ENCODE measurements around the gene ZBTB37. TPM values are rescaled to one million over a fixed set of nuclear protein-coding genes. Genes with fewer than 3 reads are reported as not detected.

ZBTB37 gene
- total and polyA plus RNA-seq, 4 donors: 0.67 to 6.1 (median 3.3) TPM

DNA sequence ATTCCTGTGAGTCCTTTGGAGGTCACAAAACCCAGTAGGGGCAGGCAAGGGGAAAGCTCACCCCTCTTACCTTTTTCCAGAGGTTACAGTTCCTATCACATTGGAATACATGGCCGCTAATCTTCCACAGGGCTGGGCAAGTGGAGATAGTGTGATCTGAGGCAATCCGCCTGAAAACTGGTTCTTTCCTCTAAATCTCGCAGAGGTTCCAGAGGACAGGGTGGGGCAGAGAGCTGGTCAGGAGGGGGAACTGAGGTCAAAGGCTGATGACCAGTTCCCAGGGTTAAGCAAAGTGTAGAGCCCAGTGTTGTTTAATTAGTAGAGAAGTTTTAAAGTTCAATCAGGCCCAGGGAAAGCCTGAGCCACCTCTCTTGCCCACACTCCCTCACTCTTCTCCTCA lies 49.0 kb downstream of the ZBTB37 start, which contains the start of gene SERPINC1 (continued):
- TF ChIP-seq, protein P1, sequence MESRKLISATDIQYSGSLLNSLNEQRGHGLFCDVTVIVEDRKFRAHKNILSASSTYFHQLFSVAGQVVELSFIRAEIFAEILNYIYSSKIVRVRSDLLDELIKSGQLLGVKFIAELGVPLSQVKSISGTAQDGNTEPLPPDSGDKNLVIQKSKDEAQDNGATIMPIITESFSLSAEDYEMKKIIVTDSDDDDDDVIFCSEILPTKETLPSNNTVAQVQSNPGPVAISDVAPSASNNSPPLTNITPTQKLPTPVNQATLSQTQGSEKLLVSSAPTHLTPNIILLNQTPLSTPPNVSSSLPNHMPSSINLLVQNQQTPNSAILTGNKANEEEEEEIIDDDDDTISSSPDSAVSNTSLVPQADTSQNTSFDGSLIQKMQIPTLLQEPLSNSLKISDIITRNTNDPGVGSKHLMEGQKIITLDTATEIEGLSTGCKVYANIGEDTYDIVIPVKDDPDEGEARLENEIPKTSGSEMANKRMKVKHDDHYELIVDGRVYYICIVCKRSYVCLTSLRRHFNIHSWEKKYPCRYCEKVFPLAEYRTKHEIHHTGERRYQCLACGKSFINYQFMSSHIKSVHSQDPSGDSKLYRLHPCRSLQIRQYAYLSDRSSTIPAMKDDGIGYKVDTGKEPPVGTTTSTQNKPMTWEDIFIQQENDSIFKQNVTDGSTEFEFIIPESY (IDR thresholded peaks at IDR 0.05): peak; percentile 97

DNA sequence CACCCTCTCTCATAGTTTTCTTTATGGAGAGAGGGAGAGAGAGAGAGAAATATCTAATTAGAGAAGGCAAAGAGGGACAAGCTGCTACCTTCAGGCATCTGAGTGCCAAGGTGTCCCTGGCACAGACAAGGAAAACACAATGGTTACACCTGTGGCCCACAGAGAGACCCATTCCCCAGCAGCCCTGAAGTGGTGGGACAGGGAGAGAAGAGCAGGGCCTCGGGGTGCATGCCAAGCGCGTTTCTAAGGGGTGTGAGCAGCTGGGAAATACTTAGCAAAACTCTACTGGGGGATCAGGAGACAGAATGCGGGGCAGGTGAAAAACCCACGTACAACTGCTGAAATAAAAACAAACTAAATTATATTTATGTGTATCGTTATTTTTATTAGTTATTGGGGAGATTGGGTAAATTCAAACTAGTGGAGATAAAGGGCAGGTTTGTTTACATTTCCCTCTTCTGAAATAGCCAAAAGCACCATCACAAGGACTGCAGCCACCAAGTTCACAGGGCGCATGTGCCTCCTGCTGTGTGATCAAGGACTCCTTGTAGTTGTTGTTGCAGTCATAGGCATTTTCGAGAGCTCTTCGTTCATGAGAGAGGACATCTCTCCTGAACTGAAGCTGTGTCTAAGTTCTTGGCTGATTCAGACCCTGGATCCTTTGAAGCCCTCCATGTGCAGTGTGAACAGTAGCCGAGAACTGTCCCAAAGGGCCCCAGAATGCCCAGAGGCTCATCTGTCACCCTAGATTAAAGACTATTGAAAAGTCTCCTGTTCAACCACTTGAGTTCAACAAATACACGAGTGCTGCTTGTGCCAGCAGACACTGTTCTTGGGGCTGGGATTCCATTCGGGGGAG lies 49.7 kb downstream of the ZBTB37 start:
- peak overlapping the region in 1 of 2 donors; percentile 36 for H3K9ac ChIP-seq (ENCODE audit: low read depth in 1 of 2, low read length in 2 of 2)
- TF ChIP-seq HNF4A (conservative IDR thresholded peaks at IDR 0.05): peak; percentile 46 to 65
- peak in 1 of 2 donors; percentile 11 for TF ChIP-seq RAD21 (IDR thresholded peaks at IDR 0.05)
- TF ChIP-seq TAF1 (conservative IDR thresholded peaks at IDR 0.05): no peak
- TF ChIP-seq, protein P1 (IDR thresholded peaks at IDR 0.05): no peak
- TF ChIP-seq NR2F2 (IDR thresholded peaks at IDR 0.05): no peak
- TF ChIP-seq FOXA2 (IDR thresholded peaks at IDR 0.05): peak; percentile 40
- TF ChIP-seq, protein P2, sequence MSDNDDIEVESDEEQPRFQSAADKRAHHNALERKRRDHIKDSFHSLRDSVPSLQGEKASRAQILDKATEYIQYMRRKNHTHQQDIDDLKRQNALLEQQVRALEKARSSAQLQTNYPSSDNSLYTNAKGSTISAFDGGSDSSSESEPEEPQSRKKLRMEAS (IDR thresholded peaks at IDR 0.05): peak; percentile 54
- peak; percentile 31 for TF ChIP-seq SP1 (IDR thresholded peaks at IDR 0.05)
- TF ChIP-seq RXRA (IDR thresholded peaks at IDR 0.05): peak; percentile 40 to 69
- no peak for TF ChIP-seq JUND (IDR thresholded peaks at IDR 0.05)
- TF ChIP-seq YY1 (IDR thresholded peaks at IDR 0.05): no peak
- H3K36me3 ChIP-seq (ENCODE audit: control insufficient read depth in 4 of 4, insufficient read depth in 3 of 4, low read depth in 1 of 4, low read length in 3 of 4): peaks cover 0 to 8% (median 5%) of the 10 kb centered on the region in 4 donors
- H3K4me3 ChIP-seq (ENCODE audit: low read depth in 1 of 3, low read length in 3 of 3): peak overlapping the region in 2 of 3 donors; percentile 26 to 30
- H3K27ac ChIP-seq (ENCODE audit: low read depth in 1 of 2, low read length in 2 of 2): peak overlapping the region; percentile 67 to 82
- H3K4me1 ChIP-seq (ENCODE audit: control insufficient read depth in 4 of 4, insufficient read depth in 4 of 4, low read length in 3 of 4): peaks cover 4 to 40% (median 27%) of the 10 kb centered on the region in 4 donors
- WGBS: 44% methylated on average over 12 of the region's 12 CpGs
- H3K9me3 ChIP-seq (ENCODE audit: control insufficient read depth in 4 of 4, low read length in 3 of 4): no peaks in the 10 kb centered on the region
- DNase-seq (ENCODE audit: low spot score): no peak
- H3K27me3 ChIP-seq (ENCODE audit: control insufficient read depth in 4 of 4, insufficient read depth in 4 of 4, low read length in 3 of 4): no peaks in the 10 kb centered on the region

DNA sequence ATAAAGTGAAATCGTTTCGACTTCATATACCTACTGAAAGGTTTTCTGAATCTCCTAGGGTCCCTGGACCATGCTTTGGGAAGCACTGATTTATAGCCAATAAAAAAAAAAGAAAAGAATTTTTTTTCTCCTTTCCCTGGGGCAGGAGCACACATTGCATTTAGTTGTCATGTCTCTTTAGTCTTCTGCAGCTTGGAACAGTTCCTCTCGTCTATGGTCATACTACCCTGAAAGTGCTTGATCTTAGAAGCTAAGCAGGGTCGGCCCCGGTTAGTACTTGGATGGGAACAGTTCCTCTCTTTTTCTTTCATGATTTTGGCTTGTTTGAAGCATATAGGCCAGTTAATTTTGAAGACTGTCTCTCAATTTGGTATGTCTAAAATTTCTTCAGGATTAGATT lies 52.7 kb downstream of the ZBTB37 start:
- DNase-seq (ENCODE audit: low spot score): no peak
- WGBS: 92% methylated on average over 5 of the region's 5 CpGs
- H3K36me3 ChIP-seq (ENCODE audit: control insufficient read depth in 4 of 4, insufficient read depth in 3 of 4, low read depth in 1 of 4, low read length in 3 of 4): no peaks in the 10 kb centered on the region
- no peaks in the 10 kb centered on the region for H3K9me3 ChIP-seq (ENCODE audit: control insufficient read depth in 4 of 4, low read length in 3 of 4)
- H3K27ac ChIP-seq (ENCODE audit: low read depth in 1 of 2, low read length in 2 of 2): no peak overlapping the region
- H3K4me1 ChIP-seq (ENCODE audit: control insufficient read depth in 4 of 4, insufficient read depth in 4 of 4, low read length in 3 of 4): peaks cover 4 to 36% (median 26%) of the 10 kb centered on the region in 4 donors
- no peak overlapping the region for H3K9ac ChIP-seq (ENCODE audit: low read depth in 1 of 2, low read length in 2 of 2)
- H3K27me3 ChIP-seq (ENCODE audit: control insufficient read depth in 4 of 4, insufficient read depth in 4 of 4, low read length in 3 of 4): no peaks in the 10 kb centered on the region
- H3K4me3 ChIP-seq (ENCODE audit: low read depth in 1 of 3, low read length in 3 of 3): no peak overlapping the region
- TF ChIP-seq, protein P1 (IDR thresholded peaks at IDR 0.05): no peak
- no peak for TF ChIP-seq TAF1 (conservative IDR thresholded peaks at IDR 0.05)
- TF ChIP-seq, protein P2 (IDR thresholded peaks at IDR 0.05): no peak
- no peak for TF ChIP-seq FOXA1 (IDR thresholded peaks at IDR 0.05)
- TF ChIP-seq, protein P3, sequence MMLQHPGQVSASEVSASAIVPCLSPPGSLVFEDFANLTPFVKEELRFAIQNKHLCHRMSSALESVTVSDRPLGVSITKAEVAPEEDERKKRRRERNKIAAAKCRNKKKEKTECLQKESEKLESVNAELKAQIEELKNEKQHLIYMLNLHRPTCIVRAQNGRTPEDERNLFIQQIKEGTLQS (IDR thresholded peaks at IDR 0.05): no peak
- TF ChIP-seq, protein P4, sequence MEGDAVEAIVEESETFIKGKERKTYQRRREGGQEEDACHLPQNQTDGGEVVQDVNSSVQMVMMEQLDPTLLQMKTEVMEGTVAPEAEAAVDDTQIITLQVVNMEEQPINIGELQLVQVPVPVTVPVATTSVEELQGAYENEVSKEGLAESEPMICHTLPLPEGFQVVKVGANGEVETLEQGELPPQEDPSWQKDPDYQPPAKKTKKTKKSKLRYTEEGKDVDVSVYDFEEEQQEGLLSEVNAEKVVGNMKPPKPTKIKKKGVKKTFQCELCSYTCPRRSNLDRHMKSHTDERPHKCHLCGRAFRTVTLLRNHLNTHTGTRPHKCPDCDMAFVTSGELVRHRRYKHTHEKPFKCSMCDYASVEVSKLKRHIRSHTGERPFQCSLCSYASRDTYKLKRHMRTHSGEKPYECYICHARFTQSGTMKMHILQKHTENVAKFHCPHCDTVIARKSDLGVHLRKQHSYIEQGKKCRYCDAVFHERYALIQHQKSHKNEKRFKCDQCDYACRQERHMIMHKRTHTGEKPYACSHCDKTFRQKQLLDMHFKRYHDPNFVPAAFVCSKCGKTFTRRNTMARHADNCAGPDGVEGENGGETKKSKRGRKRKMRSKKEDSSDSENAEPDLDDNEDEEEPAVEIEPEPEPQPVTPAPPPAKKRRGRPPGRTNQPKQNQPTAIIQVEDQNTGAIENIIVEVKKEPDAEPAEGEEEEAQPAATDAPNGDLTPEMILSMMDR (IDR thresholded peaks at IDR 0.05; ENCODE audit: low read depth, low read length, missing input control): no peak
- TF ChIP-seq HNF4G (IDR thresholded peaks at IDR 0.05): no peak
- TF ChIP-seq JUND (IDR thresholded peaks at IDR 0.05): no peak
- TF ChIP-seq FOXA2 (IDR thresholded peaks at IDR 0.05): no peak
- TF ChIP-seq RXRA (IDR thresholded peaks at IDR 0.05): no peak
- no peak for TF ChIP-seq HNF4A (conservative IDR thresholded peaks at IDR 0.05)
- TF ChIP-seq YY1 (IDR thresholded peaks at IDR 0.05): no peak
- TF ChIP-seq EGR1 (IDR thresholded peaks at IDR 0.05; ENCODE audit: low read depth in 2 of 2): no peak
